ENCODE data around the gene SLMAP.
A peak's percentile ranks its signal among the peaks of the same experiment; 100 is the strongest.

The SLMAP gene

GRCh38 chr3:57777774-57778173 lies 21.7 kb downstream of the SLMAP start:
- no peak for TF ChIP-seq CTCF (conservative IDR thresholded peaks at IDR 0.05; ENCODE audit: control insufficient read depth, insufficient read depth, low read depth, low read length)
- no peak for DNase-seq (ENCODE audit: low read depth)
- no peak overlapping the region for H3K4me3 ChIP-seq (ENCODE audit: control insufficient read depth, low read depth, low read length)

DNA sequence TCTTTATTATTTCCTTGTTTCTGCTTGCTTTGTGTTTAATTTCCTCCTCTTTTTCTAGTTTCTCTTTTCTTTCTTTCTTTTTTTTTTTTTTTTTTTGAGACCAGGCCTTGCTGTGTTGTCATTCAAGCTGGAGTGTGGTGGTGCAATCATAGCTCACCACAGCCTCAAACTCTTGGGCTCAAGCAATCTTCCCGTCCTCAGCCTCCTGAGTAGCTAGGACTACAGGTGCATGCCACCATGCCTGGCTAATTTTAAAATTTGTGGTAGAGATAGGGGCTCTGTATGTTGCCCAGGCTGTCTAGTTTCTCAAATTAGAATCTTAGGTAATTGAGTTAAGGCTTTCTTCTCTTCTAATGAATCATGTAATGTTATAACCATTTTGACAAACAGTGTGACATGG lies 22.4 kb downstream of the SLMAP start:
- no peak for DNase-seq (ENCODE audit: low read depth)
- H3K4me3 ChIP-seq (ENCODE audit: control insufficient read depth, low read depth, low read length): no peak overlapping the region
- TF ChIP-seq CTCF (conservative IDR thresholded peaks at IDR 0.05; ENCODE audit: control insufficient read depth, insufficient read depth, low read depth, low read length): no peak

- no peak for TF ChIP-seq CTCF (conservative IDR thresholded peaks at IDR 0.05; ENCODE audit: control insufficient read depth, insufficient read depth, low read depth, low read length)
- H3K4me3 ChIP-seq (ENCODE audit: control insufficient read depth, low read depth, low read length): no peak overlapping the region
- no peak for DNase-seq (ENCODE audit: low read depth)
Observed at GRCh38 chr3:57779666-57780065, 23.6 kb downstream of the SLMAP start.

DNA sequence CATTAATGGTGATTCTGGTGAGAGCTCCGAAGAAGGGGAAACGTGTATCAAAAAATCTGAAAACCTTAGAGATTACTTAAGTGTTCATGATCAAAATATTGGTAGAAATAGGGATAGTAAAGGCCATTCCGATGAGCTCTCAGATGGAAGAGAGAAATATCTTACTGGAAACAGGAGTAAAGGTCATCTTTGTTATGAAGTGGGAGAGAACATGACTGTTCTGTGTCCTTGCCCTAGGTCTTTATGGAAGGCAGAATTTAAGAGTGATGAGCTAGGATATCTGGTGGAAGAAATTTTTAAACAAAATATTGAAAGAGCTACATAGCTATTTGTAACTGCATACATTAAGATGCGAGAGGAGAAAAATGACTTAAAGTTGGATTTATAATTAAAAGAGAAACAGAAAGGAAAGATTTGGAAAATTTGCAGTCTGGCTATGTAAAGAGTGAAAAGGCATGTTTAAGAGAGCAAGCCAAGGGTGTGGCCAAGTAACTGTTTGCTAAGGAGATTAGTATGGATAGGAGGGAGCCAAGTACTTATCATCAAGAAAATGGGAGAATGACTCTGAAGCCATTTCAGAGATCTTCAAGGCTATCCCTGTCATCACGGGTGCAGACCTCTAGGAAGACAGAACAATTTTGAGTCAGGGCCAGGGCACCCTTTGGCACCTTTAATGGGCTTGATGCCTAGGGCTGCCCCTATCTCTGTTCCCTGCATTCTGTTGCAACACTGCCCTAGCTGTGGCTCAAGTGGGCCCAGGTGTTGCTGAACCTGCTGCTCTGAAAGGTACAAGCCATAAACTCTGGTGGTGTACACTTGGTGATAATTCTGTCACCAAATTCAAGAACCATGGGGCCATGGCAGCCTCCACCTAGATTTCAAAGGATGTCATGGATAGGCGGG lies 27.3 kb downstream of the SLMAP start:
- no peak for TF ChIP-seq CTCF (conservative IDR thresholded peaks at IDR 0.05; ENCODE audit: control insufficient read depth, insufficient read depth, low read depth, low read length)
- DNase-seq (ENCODE audit: low read depth): peak; percentile 19
- no peak overlapping the region for H3K4me3 ChIP-seq (ENCODE audit: control insufficient read depth, low read depth, low read length)

DNA sequence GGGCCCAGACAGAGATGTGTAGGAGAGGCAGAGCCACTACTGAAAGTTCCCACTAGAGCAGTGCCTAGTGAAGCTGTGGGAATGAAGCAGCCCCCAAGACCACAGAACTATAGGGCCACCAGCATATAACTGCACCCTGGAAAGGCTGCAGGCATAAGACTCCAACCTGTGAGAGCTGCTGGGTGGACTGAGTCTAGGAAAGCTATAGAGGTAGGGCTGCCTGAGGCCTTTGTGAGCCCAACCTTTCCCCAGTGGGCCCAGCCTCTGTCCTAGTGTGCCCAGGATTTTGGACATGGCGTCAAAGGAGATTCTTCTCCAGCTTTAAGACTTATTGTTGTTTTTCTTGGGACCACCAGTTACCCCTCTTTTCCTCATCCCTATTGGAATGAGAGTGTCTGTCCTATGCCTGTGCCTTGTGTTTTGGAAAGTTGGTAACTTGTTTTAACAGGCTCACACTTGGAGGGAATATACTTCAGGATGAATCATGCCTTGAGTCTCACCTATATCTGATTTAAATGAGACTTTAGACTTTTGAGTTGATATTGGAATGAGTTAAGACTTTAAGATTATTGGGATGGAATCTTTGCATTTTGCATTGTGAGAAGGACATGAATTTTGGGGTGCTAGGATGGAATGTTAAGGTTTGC lies 28.1 kb downstream of the SLMAP start:
- TF ChIP-seq CTCF (conservative IDR thresholded peaks at IDR 0.05; ENCODE audit: control insufficient read depth, insufficient read depth, low read depth, low read length): no peak
- DNase-seq (ENCODE audit: low read depth): no peak
- no peak overlapping the region for H3K4me3 ChIP-seq (ENCODE audit: control insufficient read depth, low read depth, low read length)

- H3K4me3 ChIP-seq (ENCODE audit: control insufficient read depth, low read depth, low read length): no peak overlapping the region
- no peak for DNase-seq (ENCODE audit: low read depth)
- no peak for TF ChIP-seq CTCF (conservative IDR thresholded peaks at IDR 0.05; ENCODE audit: control insufficient read depth, insufficient read depth, low read depth, low read length)
Observed at GRCh38 chr3:57785446-57785845, 29.3 kb downstream of the SLMAP start.

Measured in fibroblast of mammary gland (primary cell).